OCI-M2 (cell line): ENCODE measurements around the gene TWNK.
A peak's percentile ranks its signal among the peaks of the same experiment; 100 is the strongest.
"Not testable (repeated sequence)": the region's sequence is repeated elsewhere in the genome, so short reads cannot be mapped to it uniquely, and the experiment has no call there.

Experiments used
- DNase-seq: peaks from one replicate; lab custom pipeline; 2025; ENCODE audit not compliant: unreplicated experiment; lab: John Stamatoyannopoulos, UW

Gene TWNK

GRCh38 chr10:101029520-101030295, 42.4 kb downstream of the TWNK start:
- DNase-seq, result no peak

DNA sequence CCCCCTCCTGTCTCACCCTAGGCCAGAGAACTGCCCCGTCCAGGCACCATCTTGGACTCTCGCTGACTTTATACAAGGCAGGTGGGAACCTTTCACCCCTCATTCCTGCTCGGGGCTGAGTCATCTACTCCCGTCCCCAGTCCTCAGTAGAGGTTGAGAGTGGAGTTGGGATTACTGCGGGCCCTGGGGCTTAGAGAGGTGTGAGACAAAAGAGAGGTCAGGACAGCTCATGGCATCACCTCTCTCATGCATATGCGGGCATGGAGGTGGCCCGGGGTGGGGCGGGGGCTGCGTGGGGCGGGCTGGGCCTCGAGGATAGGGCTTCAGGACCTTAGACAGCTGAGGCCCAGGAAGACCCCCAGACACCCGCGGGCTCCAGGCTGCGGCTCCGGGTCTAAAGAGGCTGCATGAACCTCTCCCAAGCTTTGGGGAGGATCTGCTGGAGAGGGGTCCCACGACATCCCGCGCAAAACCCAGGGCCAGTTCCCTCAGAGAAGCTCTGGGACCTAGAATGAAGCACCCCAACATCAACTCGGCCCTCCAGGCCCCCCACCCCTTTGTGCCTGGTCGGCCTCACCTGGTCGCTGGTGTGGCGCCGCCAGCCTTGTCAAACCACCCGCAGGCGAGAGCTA, 43.3 kb downstream of the TWNK start:
- DNase-seq, result no peak

- no peak for DNase-seq
Measured at GRCh38 chr10:101031128-101031795, 43.9 kb downstream of the TWNK start, which contains the start of the genes PDZD7 and SFXN3. PDZD7 (minus strand) TSS chr10:101031129; CDS start chr10:101030219, 910 bp downstream. SFXN3 (plus strand) TSS chr10:101031234; CDS start chr10:101034695, 3,461 bp downstream.

DNA sequence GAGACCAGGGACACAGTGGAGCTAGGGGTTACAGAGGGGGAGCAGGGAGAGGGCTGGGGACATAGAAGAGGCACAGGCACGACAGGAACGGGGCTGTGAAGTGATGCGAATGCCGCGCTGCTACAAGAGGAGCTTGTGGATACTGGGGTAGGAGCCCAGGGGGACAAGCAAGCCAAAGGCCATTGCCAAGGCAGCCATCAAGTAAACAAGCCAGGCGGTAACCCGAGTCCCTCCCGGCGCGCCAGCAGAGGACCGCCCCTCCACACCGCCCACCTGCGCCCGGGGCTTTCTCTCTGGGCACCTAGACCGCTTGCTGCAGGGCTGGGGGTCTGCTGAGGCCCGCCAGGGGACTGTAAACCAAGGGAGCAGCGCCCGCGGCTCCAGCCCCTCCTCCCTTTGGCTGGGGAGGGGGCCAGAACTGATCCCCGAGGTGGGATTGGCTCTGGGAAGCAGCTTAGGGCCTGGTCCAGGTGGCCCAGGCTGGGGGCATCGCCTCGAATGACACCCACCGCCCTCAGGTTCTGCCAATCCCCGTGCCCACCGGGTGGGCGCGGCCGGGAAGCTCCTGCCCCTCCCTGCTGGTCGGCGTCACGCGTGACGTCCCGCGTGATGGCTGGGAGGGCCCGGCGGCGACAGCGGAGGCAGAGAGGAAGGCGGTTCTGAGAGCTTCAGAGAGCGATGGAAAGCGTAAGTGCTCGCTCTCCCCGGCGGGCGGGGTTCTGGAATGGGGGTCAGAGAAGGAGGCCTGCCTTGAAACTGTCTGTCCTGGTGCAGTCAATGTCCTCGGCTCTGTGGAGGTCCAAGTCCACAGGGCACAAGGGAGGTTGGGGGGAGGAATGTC, 44.7 kb downstream of the TWNK start:
- no peak for DNase-seq

GRCh38 chr10:101032637-101033224, 45.4 kb downstream of the TWNK start:
- no peak for DNase-seq

DNA sequence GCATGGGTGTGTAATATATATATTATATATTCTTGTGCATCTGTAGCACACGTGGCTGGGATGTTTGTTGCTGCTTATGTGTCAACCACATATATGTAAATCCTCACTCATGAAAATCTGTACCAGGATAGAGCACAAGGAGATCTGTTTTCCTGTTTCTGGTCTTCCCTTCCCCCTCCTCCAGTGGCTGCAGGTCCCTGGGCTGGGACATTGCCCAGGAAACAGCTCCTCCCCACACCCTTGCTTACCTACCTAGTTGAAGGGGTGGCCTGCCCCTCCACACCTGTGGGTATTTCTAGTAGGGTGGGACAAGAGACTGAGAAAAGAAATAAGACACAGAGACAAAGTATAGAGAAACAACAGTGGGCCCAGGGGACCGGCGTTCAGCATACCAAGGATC, 45.9 kb downstream of the TWNK start:
- DNase-seq, result no peak

- not testable (repeated sequence) for DNase-seq
Measured at GRCh38 chr10:101034404-101034803, 47.1 kb downstream of the TWNK start.

- no peak for DNase-seq
Measured at GRCh38 chr10:101035314-101035713, 48.0 kb downstream of the TWNK start.

GRCh38 chr10:101035916-101036702, 48.8 kb downstream of the TWNK start:
- DNase-seq, result no peak

DNA sequence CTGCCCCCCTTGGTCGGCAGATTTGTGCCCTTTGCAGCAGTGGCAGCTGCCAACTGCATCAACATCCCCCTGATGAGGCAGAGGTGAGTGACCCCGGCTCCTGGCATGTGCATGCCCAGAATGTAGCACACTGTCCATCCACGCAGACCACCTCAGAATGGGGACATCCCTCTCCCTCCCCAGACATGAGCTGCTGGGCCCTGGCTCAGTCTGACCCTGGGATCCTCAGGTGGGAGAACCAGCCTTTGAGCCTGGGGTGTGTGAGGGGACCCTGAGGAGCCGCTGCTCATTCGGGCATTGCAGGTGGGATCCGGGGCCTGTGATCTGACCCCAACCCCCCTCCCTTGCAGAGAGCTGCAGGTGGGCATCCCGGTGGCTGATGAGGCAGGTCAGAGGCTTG, 49.4 kb downstream of the TWNK start:
- DNase-seq, result no peak

DNA sequence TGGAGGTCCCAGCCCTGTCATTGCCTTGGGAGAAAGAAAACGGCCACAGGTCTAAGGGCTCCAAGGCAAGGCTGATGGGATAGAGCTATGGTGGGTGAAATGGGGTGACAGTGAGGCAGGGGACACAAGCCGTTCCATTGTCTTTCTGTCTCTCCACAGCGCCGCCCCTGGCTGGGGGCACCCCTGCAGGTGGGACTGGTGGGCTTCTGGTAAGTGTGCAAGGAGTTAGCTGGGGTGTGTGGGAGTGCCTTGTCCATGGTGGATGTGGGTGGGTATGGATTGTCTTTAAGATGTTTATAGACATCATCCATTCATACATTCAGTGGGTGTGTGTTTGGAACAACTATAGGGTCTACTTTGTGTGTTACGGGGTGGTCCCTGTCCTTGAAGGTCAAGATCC, 51.1 kb downstream of the TWNK start:
- DNase-seq, result no peak

DNA sequence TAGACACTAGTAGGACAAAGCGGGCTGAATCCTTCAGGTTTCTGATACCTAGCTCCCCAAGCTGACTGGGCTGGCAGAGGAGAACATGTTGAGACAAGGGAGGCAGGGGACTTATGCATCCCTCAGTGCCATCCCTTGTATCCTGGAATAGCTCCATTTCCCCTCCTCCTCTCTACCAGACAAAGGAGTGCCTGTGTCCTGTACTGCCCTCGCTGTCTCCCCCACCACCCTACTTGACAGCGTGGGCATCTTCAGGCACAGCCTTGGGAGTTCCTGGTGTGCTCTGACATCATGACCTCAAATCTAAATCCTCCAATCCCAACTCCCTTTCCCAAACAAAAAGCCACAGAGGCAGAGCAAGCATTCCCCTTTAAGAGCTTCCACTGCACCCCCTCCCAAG, 52.7 kb downstream of the TWNK start:
- no peak for DNase-seq

GRCh38 chr10:101040851-101041250, 53.5 kb downstream of the TWNK start:
- DNase-seq, result no peak

DNA sequence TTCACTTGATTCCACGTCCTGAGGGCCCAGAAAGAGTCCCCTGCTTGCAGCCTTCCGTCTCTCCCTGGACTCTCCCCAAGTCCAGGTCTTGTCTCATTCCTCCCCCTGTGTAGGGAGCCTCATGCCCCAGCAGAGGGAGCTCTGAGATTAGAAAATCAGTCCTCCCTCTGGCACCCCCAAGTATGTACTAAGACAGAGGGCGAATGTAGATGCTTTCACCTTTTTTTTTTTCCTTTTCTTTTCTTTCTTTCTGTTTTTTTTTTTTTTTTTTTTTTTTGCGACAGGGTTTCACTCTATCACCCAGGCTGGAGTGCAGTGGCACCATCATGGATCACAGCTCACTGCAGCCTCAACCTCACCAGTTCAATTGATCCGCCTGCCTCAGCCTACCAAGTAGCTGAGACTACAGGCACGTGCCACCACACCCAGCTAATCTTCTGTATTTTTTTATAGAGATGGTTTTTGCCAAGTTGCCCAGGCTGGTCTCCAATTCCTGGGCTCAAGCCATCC, 54.0 kb downstream of the TWNK start:
- peak; percentile 53 for DNase-seq

DNA sequence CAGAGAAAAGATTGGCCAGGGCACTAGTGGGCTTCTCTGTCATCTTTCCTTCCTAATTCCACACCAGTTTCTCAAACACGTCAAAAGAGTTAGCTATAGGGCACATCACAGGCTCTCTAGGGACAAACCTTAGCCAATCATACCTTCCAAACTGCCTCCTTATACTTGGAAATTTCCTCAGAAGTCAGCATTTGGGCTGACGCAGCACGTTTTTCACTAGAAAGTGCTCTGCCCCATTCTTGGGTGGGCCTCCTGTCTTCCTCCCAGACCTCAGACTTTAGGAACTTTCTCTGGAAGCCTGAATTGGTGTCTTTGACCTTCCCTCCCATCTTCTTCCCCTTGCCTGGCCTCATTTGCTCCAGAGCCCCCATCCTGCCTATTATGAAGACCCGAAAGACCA, 54.8 kb downstream of the TWNK start:
- DNase-seq, result no peak

GRCh38 chr10:101042667-101043362, 55.5 kb downstream of the TWNK start:
- peak; percentile 94 for DNase-seq

GRCh38 chr10:101043363-101043707, 56.0 kb downstream of the TWNK start:
- no peak for DNase-seq
